GM23338 (cell line): ENCODE data around the gene UST. TPM values are rescaled to one million over a fixed set of nuclear protein-coding genes. Genes with fewer than 3 reads are reported as not detected.

Source experiments
- ATAC-seq: fragments of 200-7000 bp; cut with Tn5 transposase; 3 replicates; pipeline ENCODE4 v1.9.1; 2020
- DNase-seq: peaks from one replicate; pipeline ENCODE4 v3.0.0-alpha.2; 2015; ENCODE audit warnings: low spot score
- H2AFZ ChIP-seq: fragments of 200-600 bp; sonication (generic); 2 replicates; pipeline ENCODE4 v1.8.0; 2016; ENCODE audit warnings: antibody characterized with exemption, mild to moderate bottlenecking, moderate library complexity
- H3F3A ChIP-seq: fragments of 200-600 bp; sonication (generic); replicated peaks from 2 replicates; pipeline ENCODE4 v1.8.0; 2017; ENCODE audit warnings: antibody characterized with exemption, mixed run types, low read depth
- H3K27ac ChIP-seq: fragments of 200-600 bp; sonication (generic); 2 replicates; pipeline ENCODE4 v1.6.1; 2016; ENCODE audit warnings: low read depth
- H3K27me3 ChIP-seq: fragments of 200-600 bp; sonication (generic); 2 replicates; pipeline ENCODE4 v1.8.0; 2016; ENCODE audit warnings: mild to moderate bottlenecking, mixed run types, moderate library complexity; ENCODE audit not compliant: insufficient read depth
- H3K36me3 ChIP-seq: fragments of 200-600 bp; sonication (generic); 2 replicates; pipeline ENCODE4 v1.8.0; 2016; ENCODE audit warnings: mild to moderate bottlenecking; ENCODE audit not compliant: insufficient read depth
- H3K4me1 ChIP-seq: fragments of 200-600 bp; sonication (generic); 2 replicates; pipeline ENCODE4 v1.8.0; 2016; ENCODE audit warnings: mild to moderate bottlenecking, moderate library complexity; ENCODE audit not compliant: insufficient read depth
- H3K4me2 ChIP-seq: fragments of 200-600 bp; sonication (generic); 2 replicates; pipeline ENCODE4 v1.7.1; 2017; ENCODE audit warnings: mixed run types
- H3K4me3 ChIP-seq: fragments of 200-600 bp; sonication (generic); 2 replicates; pipeline ENCODE4 v1.6.1; 2016; ENCODE audit warnings: mixed run types
- H3K79me2 ChIP-seq: fragments of 200-600 bp; sonication (generic); replicated peaks from 2 replicates; pipeline ENCODE4 v1.8.0; 2017; ENCODE audit warnings: mild to moderate bottlenecking; ENCODE audit not compliant: insufficient read depth
- H3K9me2 ChIP-seq: fragments of 200-600 bp; sonication (generic); 2 replicates; pipeline ENCODE4 v1.8.0; 2017; ENCODE audit not compliant: insufficient read depth
- H4K20me1 ChIP-seq: fragments of 200-600 bp; sonication (generic); replicated peaks from 2 replicates; pipeline ENCODE4 v1.8.0; 2017; ENCODE audit warnings: mild to moderate bottlenecking; ENCODE audit not compliant: insufficient read depth
- H3K27ac Mint-ChIP-seq: 2 replicates; pipeline ENCODE4 v1.8.0; 2020; ENCODE audit warnings: inconsistent platforms, mild to moderate bottlenecking, moderate library complexity, mixed read lengths
- H3K27me3 Mint-ChIP-seq: 3 replicates; pipeline ENCODE4 v1.8.0; 2022; ENCODE audit warnings: low read depth, mild to moderate bottlenecking, moderate library complexity, mixed read lengths, inconsistent platforms; ENCODE audit not compliant: insufficient read depth, poor library complexity
- H3K36me3 Mint-ChIP-seq: 3 replicates; pipeline ENCODE4 v1.8.0; 2021; ENCODE audit warnings: low read depth, mild to moderate bottlenecking, inconsistent platforms, moderate library complexity, mixed read lengths
- H3K4me1 Mint-ChIP-seq: 3 replicates; pipeline ENCODE4 v1.8.0; 2020; ENCODE audit warnings: mild to moderate bottlenecking, inconsistent platforms, mixed read lengths
- H3K4me3 Mint-ChIP-seq: 3 replicates; pipeline ENCODE4 v1.8.0; 2021; ENCODE audit warnings: moderate library complexity, mild to moderate bottlenecking, inconsistent platforms, mixed read lengths
- H3K9me3 Mint-ChIP-seq: 3 replicates; pipeline ENCODE4 v1.8.0; 2020; ENCODE audit warnings: moderate library complexity, mild to moderate bottlenecking, inconsistent platforms, mixed read lengths
- CREB1 ChIP-seq: fragments of 250-450 bp; sonication (Bioruptor Pico); IDR thresholded peaks from 2 replicates; pipeline ENCODE4 v1.5.0; 2020; ENCODE audit warnings: low read depth, mild to moderate bottlenecking, moderate library complexity
- CTCF ChIP-seq, 2 experiments: fragments of 200-600 bp in 1 of 2; sonication (generic) in 1 of 2; conservative IDR thresholded peaks; 2 replicates each; pipeline versions ENCODE4 v1.5.1 to v1.6.1; 2016 to 2017; ENCODE audit warnings: antibody characterized with exemption in 2 of 2, low read depth in 2 of 2, mild to moderate bottlenecking in 2 of 2, moderate library complexity in 1 of 2
- ETS1 ChIP-seq: IDR thresholded peaks from 2 replicates; pipeline ENCODE4 v1.6.1; 2016; ENCODE audit warnings: antibody characterized with exemption
- EZH2 ChIP-seq: fragments of 200-600 bp; sonication (generic); IDR thresholded peaks from one replicate; pipeline ENCODE4 v1.8.0; 2017; ENCODE audit warnings: antibody characterized with exemption, mild to moderate bottlenecking, low read depth; ENCODE audit not compliant: unreplicated experiment
- EZH2phosphoT487 ChIP-seq: fragments of 200-600 bp; sonication (generic); IDR thresholded peaks from one replicate; pipeline ENCODE4 v1.8.1; 2018; ENCODE audit warnings: antibody characterized with exemption; ENCODE audit not compliant: unreplicated experiment
- JUNB ChIP-seq: IDR thresholded peaks from one replicate; pipeline ENCODE4 v1.6.1; 2016; ENCODE audit warnings: antibody characterized with exemption; ENCODE audit not compliant: unreplicated experiment
- NANOG ChIP-seq: IDR thresholded peaks from 2 replicates; pipeline ENCODE4 v1.6.1; 2016; ENCODE audit warnings: antibody characterized with exemption, borderline replicate concordance
- POLR2AphosphoS5 ChIP-seq: IDR thresholded peaks from 2 replicates; pipeline ENCODE4 v1.6.1; 2016; ENCODE audit warnings: antibody characterized with exemption, low read depth
- REST ChIP-seq: IDR thresholded peaks from one replicate; pipeline ENCODE4 v1.6.1; 2018; ENCODE audit warnings: antibody characterized with exemption; ENCODE audit not compliant: unreplicated experiment
- STAT1 ChIP-seq: IDR thresholded peaks from one replicate; pipeline ENCODE4 v1.6.1; 2016; ENCODE audit warnings: antibody characterized with exemption; ENCODE audit not compliant: unreplicated experiment
- ZNF114 ChIP-seq: fragments of 250-450 bp; sonication (Bioruptor Pico); IDR thresholded peaks from 2 replicates; pipeline ENCODE4 v1.5.0; 2020; ENCODE audit warnings: mild to moderate bottlenecking, moderate library complexity
- ZNF331 ChIP-seq: fragments of 250-450 bp; sonication (Bioruptor Pico); IDR thresholded peaks from 2 replicates; pipeline ENCODE4 v1.5.0; 2020; ENCODE audit warnings: low read depth, mild to moderate bottlenecking, moderate library complexity
- ZNF462 ChIP-seq: fragments of 250-450 bp; sonication (Bioruptor Pico); IDR thresholded peaks from 2 replicates; pipeline ENCODE4 v1.5.0; 2020; ENCODE audit warnings: mild to moderate bottlenecking, moderate library complexity
- polyA plus RNA-seq: library from polyadenylated mRNA; unstranded; fragments of >200 nt; fragmentation: Nextera tagmentation; extraction: Ambion mirVana; gene quantifications from 2 replicates; pipeline ENCODE4 v1.2.1, GENCODE V29; 2016
- total RNA-seq: library from RNA; depleted of rRNA; stranded (reverse); fragments of >200 nt; shearing (Covaris generic); gene quantifications from 2 replicates; pipeline ENCODE4 v1.2.3, GENCODE V29; 2014

The UST gene
- total and polyA plus RNA-seq, 2 experiments from 2014 or later = 12.6 to 33.0 TPM

- Histone ChIP-seq H3K79me2 (no peaks in the 10 kb centered on the region; the same call in 1 of the 2 replicates), H3K27me3 (no peaks in the 10 kb centered on the region), H3K4me1 (peaks cover 57% of the 10 kb centered on the region), H3F3A (no peaks in the 10 kb centered on the region), H3K36me3 (no peaks in the 10 kb centered on the region; the same call in 1 of the 2 replicates), H3K27ac (peak overlapping the region; percentile 84), H3K4me2 (peak overlapping the region; percentile 62), H2AFZ (no peak overlapping the region), H3K9me2 (no peaks in the 10 kb centered on the region; the same call in 1 of the 2 replicates), H3K4me3 (peak overlapping the region; percentile 33; the same call in 1 of the 2 replicates), H4K20me1 (no peaks in the 10 kb centered on the region)
- Mint-ChIP-seq H3K36me3 (peaks cover 48% of the 10 kb centered on the region), H3K27me3 (peaks cover 35% of the 10 kb centered on the region), H3K9me3 (no peaks in the 10 kb centered on the region), H3K27ac (no peak overlapping the region; the same call in 1 of the 2 replicates), H3K4me3 (no peak overlapping the region), H3K4me1 (peaks cover 83% of the 10 kb centered on the region)
- DNase-seq (no peak), ATAC-seq (peak; percentile 27)
- TF ChIP-seq EZH2phosphoT487 (no peak), CTCF (conservative IDR thresholded peaks at IDR 0.05; ENCODE audit: low read depth in 2 of 2) (no peak), ZNF114 (CRISPR knock-in tag) (no peak), STAT1 (no peak), EZH2 (no peak), ZNF462 (CRISPR knock-in tag) (no peak), ETS1 (no peak), NANOG (no peak), REST (no peak), ZNF331 (CRISPR knock-in tag) (no peak), JUNB (no peak), POLR2AphosphoS5 (no peak), CREB1 (no peak)
Measured at GRCh38 chr6:148967541-148967956, 220.7 kb downstream of the UST start.
